Keratinocyte (primary cell): ENCODE measurements around the gene PPIC. TPM values are rescaled to one million over a fixed set of nuclear protein-coding genes. Genes with fewer than 3 reads are reported as not detected.

Source experiments
- DNase-seq: peaks from one replicate; pipeline ENCODE4 v3.0.0-alpha.2; 2011; ENCODE audit warnings: low read depth, missing footprints, low spot score
- FAIRE-seq: peaks from 2 replicates; lab custom pipeline; 2011; peaks lifted over from hg19 to GRCh38; lab: Jason Lieb, UNC
- H2AFZ ChIP-seq: 2 replicates; pipeline ENCODE4 v1.6.0; 2012; ENCODE audit warnings: low read length, control low read depth, inconsistent platforms; ENCODE audit not compliant: control insufficient read depth
- H3K27ac ChIP-seq: 2 replicates; pipeline ENCODE4 v1.5.1; 2011; ENCODE audit warnings: low read length; ENCODE audit not compliant: control insufficient read depth, insufficient read depth
- H3K27me3 ChIP-seq: 3 replicates; pipeline ENCODE4 v1.6.0; 2011; ENCODE audit warnings: low read length; ENCODE audit not compliant: control insufficient read depth, insufficient read depth; ENCODE audit errors: extremely low read depth
- H3K36me3 ChIP-seq, 2 experiments: 2 replicates in 1 of 2; 3 replicates in 1 of 2; pipeline ENCODE4 v1.5.1; 2011; ENCODE audit warnings: low read length in 2 of 2, mild to moderate bottlenecking in 1 of 2; ENCODE audit not compliant: control insufficient read depth in 2 of 2, insufficient read depth in 2 of 2; ENCODE audit errors: extremely low read depth in 1 of 2
- H3K4me1 ChIP-seq: 3 replicates; pipeline ENCODE4 v1.5.1; 2011; ENCODE audit warnings: low read length; ENCODE audit not compliant: control insufficient read depth, insufficient read depth; ENCODE audit errors: extremely low read depth
- H3K4me2 ChIP-seq: 3 replicates; pipeline ENCODE4 v1.6.0; 2011; ENCODE audit warnings: low read depth, low read length; ENCODE audit not compliant: control insufficient read depth, insufficient read depth; ENCODE audit errors: extremely low read depth
- H3K4me3 ChIP-seq, 3 experiments: fragments of 200-600 bp in 1 of 3; sonication (generic) in 1 of 3; 2 replicates in 2 of 3; 3 replicates in 1 of 3; pipeline ENCODE4 v1.5.1; 2011 to 2016; ENCODE audit warnings: low read length in 3 of 3, mild to moderate bottlenecking in 3 of 3, control low read depth in 2 of 3, inconsistent platforms in 1 of 3, low read depth in 1 of 3, mixed read lengths in 1 of 3, mixed run types in 1 of 3, moderate library complexity in 1 of 3; ENCODE audit not compliant: control insufficient read depth in 2 of 3, insufficient read depth in 2 of 3; ENCODE audit errors: extremely low read depth in 1 of 3
- H3K79me2 ChIP-seq: 2 replicates; pipeline ENCODE4 v1.6.0; 2012; ENCODE audit warnings: low read length; ENCODE audit not compliant: control insufficient read depth, insufficient read depth
- H3K9ac ChIP-seq: 3 replicates; pipeline ENCODE4 v1.6.0; 2011; ENCODE audit warnings: low read length; ENCODE audit not compliant: control insufficient read depth, insufficient read depth; ENCODE audit errors: extremely low read depth
- H3K9me1 ChIP-seq: 3 replicates; pipeline ENCODE4 v1.6.0; 2011; ENCODE audit warnings: low read length; ENCODE audit not compliant: control insufficient read depth, insufficient read depth; ENCODE audit errors: extremely low read depth
- H3K9me3 ChIP-seq: 2 replicates; pipeline ENCODE4 v1.5.1; 2012; ENCODE audit warnings: low read depth, low read length; ENCODE audit not compliant: control insufficient read depth
- H4K20me1 ChIP-seq: 3 replicates; pipeline ENCODE4 v1.6.0; 2011; ENCODE audit warnings: low read length; ENCODE audit not compliant: control insufficient read depth, insufficient read depth; ENCODE audit errors: extremely low read depth
- EZH2 ChIP-seq: IDR thresholded peaks from one replicate; pipeline ENCODE4 v1.6.1; 2012; ENCODE audit warnings: inconsistent platforms, mild to moderate bottlenecking, low read length, moderate library complexity
- dilution Hi-C: fragments of 300-500 bp; cut with MboI; formaldehyde crosslinking; loops from one replicate; pipeline ENCODE4 v1.7.0; 2020; ENCODE audit warnings: low sequenced_read_pairs; ENCODE audit not compliant: extremely low pct_ligation_motif_present
- polyA plus RNA-seq, 5 experiments: library from polyadenylated mRNA; depleted of rRNA in 3 of 5; stranded (reverse) in 3 of 5; stranded (forward) in 1 of 5; unstranded in 1 of 5; fragments of >200 nt; gene quantifications; 1 replicate in 1 of 5; 2 replicates in 3 of 5; 3 replicates in 1 of 5; pipeline versions ENCODE4 v1.2.1 to v1.2.3, GENCODE V29; 2011 to 2012; ENCODE audit warnings: missing spikeins in 2 of 5, low read depth in 1 of 5, low replicate concordance in 1 of 5
- TF ChIP-seq, protein P1 (sequence below), 3 experiments: IDR thresholded peaks in 1 of 3; conservative IDR thresholded peaks in 1 of 3; optimal IDR thresholded peaks in 1 of 3; 2 replicates in 2 of 3; 3 replicates in 1 of 3; pipeline versions ENCODE3 to v1.5.1; 2011; ENCODE audit warnings: low read length in 3 of 3, mild to moderate bottlenecking in 3 of 3, moderate library complexity in 2 of 3, control low read depth in 1 of 3, inconsistent platforms in 1 of 3; ENCODE audit not compliant: insufficient read depth in 2 of 3; ENCODE audit errors: extremely low read depth in 1 of 3

Gene PPIC
- polyA plus RNA-seq, 1 donor (not counting 4 experiments of a cell fraction or from before 2014, with no cell fraction given), result 26.5 TPM

DNA sequence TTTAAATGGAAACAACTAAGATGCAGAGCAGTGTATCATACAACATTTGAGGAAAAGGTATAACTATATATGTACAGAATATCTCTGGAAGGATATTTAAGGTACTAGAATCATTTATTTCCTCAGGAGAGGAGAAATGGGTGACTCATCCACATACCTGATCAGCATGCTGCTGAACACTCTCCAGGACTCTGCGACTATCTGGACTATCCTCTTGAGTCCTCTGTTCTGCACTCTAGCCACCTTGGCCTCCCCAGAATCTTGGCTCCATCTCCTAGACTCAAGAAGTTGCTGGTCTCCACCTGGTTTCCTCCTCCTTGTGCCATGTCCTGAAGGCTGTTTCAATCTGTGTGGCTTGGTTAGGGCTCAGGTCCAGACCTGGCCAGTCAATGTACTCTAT is 43.7 kb upstream of the PPIC start:
- Histone ChIP-seq H2AFZ (no peak overlapping the region), H3K27me3 (peaks cover 37% of the 10 kb centered on the region), H3K9me3 (no peaks in the 10 kb centered on the region), H4K20me1 (no peaks in the 10 kb centered on the region), H3K36me3 (no peaks in the 10 kb centered on the region), H3K4me2 (no peak overlapping the region), H3K9ac (no peak overlapping the region), H3K9me1 (no peaks in the 10 kb centered on the region), H3K4me3 (no peak overlapping the region), H3K4me1 (no peaks in the 10 kb centered on the region), H3K27ac (no peak overlapping the region), H3K79me2 (no peaks in the 10 kb centered on the region)
- TF ChIP-seq, protein P1, sequence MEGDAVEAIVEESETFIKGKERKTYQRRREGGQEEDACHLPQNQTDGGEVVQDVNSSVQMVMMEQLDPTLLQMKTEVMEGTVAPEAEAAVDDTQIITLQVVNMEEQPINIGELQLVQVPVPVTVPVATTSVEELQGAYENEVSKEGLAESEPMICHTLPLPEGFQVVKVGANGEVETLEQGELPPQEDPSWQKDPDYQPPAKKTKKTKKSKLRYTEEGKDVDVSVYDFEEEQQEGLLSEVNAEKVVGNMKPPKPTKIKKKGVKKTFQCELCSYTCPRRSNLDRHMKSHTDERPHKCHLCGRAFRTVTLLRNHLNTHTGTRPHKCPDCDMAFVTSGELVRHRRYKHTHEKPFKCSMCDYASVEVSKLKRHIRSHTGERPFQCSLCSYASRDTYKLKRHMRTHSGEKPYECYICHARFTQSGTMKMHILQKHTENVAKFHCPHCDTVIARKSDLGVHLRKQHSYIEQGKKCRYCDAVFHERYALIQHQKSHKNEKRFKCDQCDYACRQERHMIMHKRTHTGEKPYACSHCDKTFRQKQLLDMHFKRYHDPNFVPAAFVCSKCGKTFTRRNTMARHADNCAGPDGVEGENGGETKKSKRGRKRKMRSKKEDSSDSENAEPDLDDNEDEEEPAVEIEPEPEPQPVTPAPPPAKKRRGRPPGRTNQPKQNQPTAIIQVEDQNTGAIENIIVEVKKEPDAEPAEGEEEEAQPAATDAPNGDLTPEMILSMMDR (optimal IDR thresholded peaks at IDR 0.05 in 1 of 3, IDR thresholded peaks at IDR 0.05 in 1 of 3, conservative IDR thresholded peaks at IDR 0.05 in 1 of 3; ENCODE audit: extremely low read depth in 1 of 3, insufficient read depth in 2 of 3, low read length in 3 of 3), result no peak
- TF ChIP-seq EZH2, result no peak
- DNase-seq, result no peak
- dilution Hi-C loops, result no loop called here
- FAIRE-seq, result peak; percentile 82

DNA sequence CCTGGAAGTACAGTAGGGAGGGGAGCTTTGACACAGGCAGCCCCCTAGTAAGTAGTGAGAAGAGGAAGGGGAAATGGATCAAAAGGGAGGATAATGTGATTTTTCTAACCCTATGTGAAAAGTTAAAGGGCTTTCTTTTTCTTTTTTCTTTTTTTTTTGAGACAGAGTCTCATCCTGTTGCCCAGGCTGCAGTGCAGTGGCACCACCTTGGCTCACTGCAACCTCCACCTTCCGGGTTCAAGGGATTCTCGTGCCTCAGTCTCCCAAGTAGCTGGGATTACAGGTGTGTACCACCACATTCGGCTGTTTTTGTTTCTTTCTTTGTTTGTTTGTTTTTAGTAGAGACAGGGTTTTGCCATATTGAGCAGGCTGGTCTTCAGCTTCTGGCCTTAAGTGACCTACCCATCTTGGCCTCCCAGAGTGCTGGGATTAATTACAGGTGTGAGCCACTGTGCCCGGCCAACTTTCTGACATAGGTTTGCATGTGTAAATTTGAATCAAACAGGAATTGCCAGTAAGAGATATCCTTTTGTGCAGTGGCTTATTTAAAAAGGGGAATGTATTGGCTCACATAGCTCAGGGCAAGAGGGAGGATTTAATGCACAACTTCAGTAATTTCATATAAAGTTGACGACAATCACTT is 39.1 kb upstream of the PPIC start:
- Histone ChIP-seq H3K9me1 (no peaks in the 10 kb centered on the region), H3K27ac (no peak overlapping the region), H4K20me1 (no peaks in the 10 kb centered on the region), H3K79me2 (no peaks in the 10 kb centered on the region), H3K36me3 (no peaks in the 10 kb centered on the region), H3K9me3 (no peaks in the 10 kb centered on the region), H2AFZ (no peak overlapping the region), H3K4me2 (no peak overlapping the region), H3K9ac (no peak overlapping the region), H3K4me3 (no peak overlapping the region), H3K4me1 (no peaks in the 10 kb centered on the region), H3K27me3 (peaks cover 21% of the 10 kb centered on the region)
- dilution Hi-C loops, result no loop called here
- FAIRE-seq (no peak), DNase-seq (no peak)
- TF ChIP-seq, protein P1 (optimal IDR thresholded peaks at IDR 0.05 in 1 of 3, IDR thresholded peaks at IDR 0.05 in 1 of 3, conservative IDR thresholded peaks at IDR 0.05 in 1 of 3; ENCODE audit: extremely low read depth in 1 of 3, insufficient read depth in 2 of 3, low read length in 3 of 3), result no peak
